Suppressor macrophage treated with lipopolysaccharide for 4 hours (primary cell): ENCODE measurements around the gene ZNF709.
"Not testable (repeated sequence)": the region's sequence is repeated elsewhere in the genome, so short reads cannot be mapped to it uniquely, and the experiment has no call there.

Experiments
- DNase-seq: peaks from one replicate; pipeline ENCODE4 v3.0.0-alpha.2; 2020

ZNF709 gene

GRCh38 chr19:12450844-12451243 is 33.8 kb downstream of the ZNF709 start:
- DNase-seq = no peak

- DNase-seq = no peak
Measured at GRCh38 chr19:12448808-12449207, 35.8 kb downstream of the ZNF709 start.

- peak; percentile 97 for DNase-seq
Measured at GRCh38 chr19:12440541-12441316, 43.9 kb downstream of the ZNF709 start, which contains the start of gene ZNF443. Gene ZNF443, minus strand, starts transcription at chr19:12441021. Its CDS starts 107 bp downstream, at chr19:12440914.

- peak; percentile 15 for DNase-seq
Measured at GRCh38 chr19:12439686-12440540, 44.7 kb downstream of the ZNF709 start.

GRCh38 chr19:12430726-12431299 is 53.8 kb downstream of the ZNF709 start:
- not testable (repeated sequence) for DNase-seq

GRCh38 chr19:12425888-12426274 is 58.7 kb downstream of the ZNF709 start:
- DNase-seq = no peak

- DNase-seq = no peak
Measured at GRCh38 chr19:12425236-12425887, 59.3 kb downstream of the ZNF709 start.

GRCh38 chr19:12417273-12417672 is 67.3 kb downstream of the ZNF709 start:
- DNase-seq = not testable (repeated sequence)

GRCh38 chr19:12411893-12412292 is 72.7 kb downstream of the ZNF709 start:
- DNase-seq = peak; percentile 1
